Activated T-cell treated with anti-CD3 and anti-CD28 coated beads, Interleukin-2, amount 50 U/mL, for 4 hours (primary cell): ENCODE results near the gene SNAP47. TPM values are rescaled to one million over a fixed set of nuclear protein-coding genes. Genes with fewer than 3 reads are reported as not detected.

Experiments used
- ATAC-seq, 2 donors: fragments of 200-7000 bp; cut with Tn5 transposase; one replicate each; pipeline ENCODE4 v1.10.0; 2021
- DNase-seq: peaks from one replicate; pipeline ENCODE4 v3.0.0-alpha.2; 2020
- H3K27me3 Mint-ChIP-seq: one replicate; pipeline ENCODE4 v1.8.0; 2021; ENCODE audit warnings: low read depth, mixed read lengths
- H3K36me3 Mint-ChIP-seq: one replicate; pipeline ENCODE4 v1.8.0; 2022; ENCODE audit warnings: mixed read lengths; ENCODE audit not compliant: insufficient read depth
- H3K4me1 Mint-ChIP-seq: one replicate; pipeline ENCODE4 v1.8.0; 2021; ENCODE audit warnings: low read depth, mixed read lengths
- H3K4me3 Mint-ChIP-seq: one replicate; pipeline ENCODE4 v1.8.0; 2021; ENCODE audit warnings: mild to moderate bottlenecking, moderate library complexity, mixed read lengths
- H3K9me3 Mint-ChIP-seq: one replicate; pipeline ENCODE4 v1.8.0; 2021; ENCODE audit warnings: mixed read lengths
- total RNA-seq, 3 donors: library from RNA; stranded (reverse); gene quantifications; one replicate each; pipeline ENCODE4 v1.2.1, GENCODE V29; 2021

Gene SNAP47
- total RNA-seq, 3 donors from 2014 or later, result 28.9 to 30.0 (median 29.6) TPM

GRCh38 chr1:227766015-227766634 is 30.9 kb downstream of the SNAP47 start:
- no peaks in the 10 kb centered on the region for H3K9me3 Mint-ChIP-seq
- peak overlapping the region; percentile 58 for H3K4me3 Mint-ChIP-seq
- H3K36me3 Mint-ChIP-seq, result peaks cover 9% of the 10 kb centered on the region
- H3K27me3 Mint-ChIP-seq, result no peaks in the 10 kb centered on the region
- ATAC-seq, result peak; percentile 78 to 80
- H3K4me1 Mint-ChIP-seq, result peaks cover 74% of the 10 kb centered on the region
- peak; percentile 54 for DNase-seq

- H3K36me3 Mint-ChIP-seq, result peaks cover 9% of the 10 kb centered on the region
- peak overlapping the region; percentile 58 for H3K4me3 Mint-ChIP-seq
- H3K4me1 Mint-ChIP-seq, result peaks cover 68% of the 10 kb centered on the region
- DNase-seq (no peak), ATAC-seq (no peak)
- H3K27me3 Mint-ChIP-seq, result no peaks in the 10 kb centered on the region
- H3K9me3 Mint-ChIP-seq, result no peaks in the 10 kb centered on the region
Observed at GRCh38 chr1:227766653-227767277, 31.5 kb downstream of the SNAP47 start.

- H3K4me1 Mint-ChIP-seq, result peaks cover 64% of the 10 kb centered on the region
- H3K4me3 Mint-ChIP-seq, result no peak overlapping the region
- no peak for DNase-seq
- peaks cover 9% of the 10 kb centered on the region for H3K36me3 Mint-ChIP-seq
- no peaks in the 10 kb centered on the region for H3K27me3 Mint-ChIP-seq
- no peaks in the 10 kb centered on the region for H3K9me3 Mint-ChIP-seq
- no peak for ATAC-seq
Observed at GRCh38 chr1:227767401-227768124, 32.3 kb downstream of the SNAP47 start.

- no peak for ATAC-seq
- peaks cover 61% of the 10 kb centered on the region for H3K4me1 Mint-ChIP-seq
- DNase-seq, result no peak
- no peak overlapping the region for H3K4me3 Mint-ChIP-seq
- no peaks in the 10 kb centered on the region for H3K9me3 Mint-ChIP-seq
- no peaks in the 10 kb centered on the region for H3K27me3 Mint-ChIP-seq
- H3K36me3 Mint-ChIP-seq, result peaks cover 9% of the 10 kb centered on the region
Observed at GRCh38 chr1:227768125-227768439, 32.8 kb downstream of the SNAP47 start.

DNA sequence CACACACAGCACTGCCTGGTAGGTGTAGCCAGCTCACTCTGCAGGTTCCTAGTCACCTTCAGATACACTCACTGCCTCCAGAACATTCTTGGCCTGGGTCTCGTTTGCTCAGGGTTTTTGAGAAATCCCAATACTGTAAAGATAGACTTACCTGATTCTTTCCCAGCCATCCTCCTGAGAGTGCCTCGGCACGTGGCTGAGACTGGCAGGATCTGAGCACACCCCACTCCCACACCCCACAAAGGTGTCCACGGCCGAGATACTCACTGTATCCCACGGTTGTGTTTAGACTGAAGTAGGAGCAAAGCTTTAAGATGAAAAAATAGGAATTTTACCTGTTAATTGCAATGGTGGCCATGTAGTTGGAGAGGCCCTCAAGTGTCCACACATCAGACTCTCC is 33.4 kb downstream of the SNAP47 start:
- Mint-ChIP-seq H3K36me3 (peaks cover 9% of the 10 kb centered on the region), H3K4me3 (no peak overlapping the region), H3K9me3 (no peaks in the 10 kb centered on the region), H3K4me1 (peaks cover 60% of the 10 kb centered on the region), H3K27me3 (no peaks in the 10 kb centered on the region)
- no peak for DNase-seq
- ATAC-seq, result no peak

DNA sequence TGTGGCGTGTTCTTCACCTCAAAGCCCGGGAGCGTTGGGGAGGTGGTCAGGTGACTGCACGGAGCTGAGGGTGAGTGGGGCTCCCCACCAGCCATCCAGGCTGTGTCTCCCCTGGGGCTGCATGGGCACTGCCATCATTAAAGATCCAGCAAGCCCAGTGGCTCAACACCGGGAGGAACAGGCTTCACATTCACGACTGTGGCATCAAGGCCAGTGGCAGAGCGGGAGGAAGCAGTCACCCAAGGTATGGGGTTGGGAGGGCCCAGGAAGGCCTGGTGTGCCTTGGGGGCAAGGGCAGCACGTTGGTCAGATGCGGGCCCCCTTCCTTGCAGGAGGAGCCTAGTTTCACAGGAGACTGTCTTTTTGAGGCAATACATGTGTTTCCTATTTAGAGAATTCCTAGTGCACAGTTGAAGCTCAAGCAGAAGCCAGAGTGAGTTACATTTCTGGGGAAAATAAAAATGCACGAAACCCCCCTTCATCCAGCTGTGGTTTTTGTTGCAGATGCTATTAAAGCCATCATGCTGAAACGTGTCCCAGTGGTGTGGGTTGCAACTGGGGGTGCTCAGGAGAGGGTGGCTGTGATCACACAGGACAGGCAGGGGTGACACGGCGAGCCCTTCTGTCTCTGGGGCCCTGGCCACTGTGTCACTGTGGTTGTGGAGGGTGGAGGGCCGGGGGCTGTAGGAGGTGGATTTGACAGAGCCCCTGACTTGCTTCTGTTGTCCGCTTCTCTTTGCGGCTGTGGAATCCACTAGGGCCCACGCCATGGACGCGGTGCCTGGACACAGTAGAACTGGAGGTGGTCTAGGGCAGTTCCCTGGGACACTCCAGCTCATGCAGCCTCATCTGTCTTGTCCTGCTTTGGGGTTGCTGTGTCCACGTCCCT is 34.1 kb downstream of the SNAP47 start:
- no peaks in the 10 kb centered on the region for H3K9me3 Mint-ChIP-seq
- ATAC-seq, result no peak
- DNase-seq, result no peak
- H3K4me1 Mint-ChIP-seq, result peaks cover 60% of the 10 kb centered on the region
- no peaks in the 10 kb centered on the region for H3K27me3 Mint-ChIP-seq
- peaks cover 11% of the 10 kb centered on the region for H3K36me3 Mint-ChIP-seq
- H3K4me3 Mint-ChIP-seq, result no peak overlapping the region

- Mint-ChIP-seq H3K4me1 (peaks cover 58% of the 10 kb centered on the region), H3K9me3 (no peaks in the 10 kb centered on the region)
Observed at GRCh38 chr1:227769936-227770494, 34.8 kb downstream of the SNAP47 start.

GRCh38 chr1:227770812-227771211 is 35.6 kb downstream of the SNAP47 start:
- DNase-seq, result no peak
- Mint-ChIP-seq H3K4me1 (peaks cover 50% of the 10 kb centered on the region), H3K4me3 (no peak overlapping the region), H3K27me3 (no peaks in the 10 kb centered on the region), H3K9me3 (no peaks in the 10 kb centered on the region), H3K36me3 (peaks cover 11% of the 10 kb centered on the region)
- no peak for ATAC-seq

More at GRCh38 chr1:227769936-227770494, 34.8 kb downstream of the SNAP47 start:
- Mint-ChIP-seq H3K36me3 (peaks cover 11% of the 10 kb centered on the region), H3K4me3 (no peak overlapping the region), H3K27me3 (no peaks in the 10 kb centered on the region)
- ATAC-seq (no peak), DNase-seq (no peak)

DNA sequence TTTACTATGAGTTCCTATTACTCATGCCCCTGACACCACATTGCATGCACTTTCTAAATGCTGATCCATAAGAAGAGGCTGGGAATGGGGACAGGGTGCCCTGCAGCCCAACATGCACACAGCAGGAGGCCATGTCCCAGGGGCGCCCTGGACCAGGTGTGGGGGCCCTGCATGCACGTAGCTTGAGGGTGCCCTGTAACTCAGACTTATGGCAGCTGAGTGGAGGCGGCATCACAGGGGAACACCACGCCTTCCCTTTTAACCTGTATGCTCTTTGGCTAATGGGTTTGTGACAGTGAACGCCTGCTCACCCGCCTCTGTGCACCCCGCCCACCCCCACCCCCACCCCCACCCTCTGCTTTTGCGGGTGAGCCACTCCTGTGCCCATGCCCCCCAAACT is 36.1 kb downstream of the SNAP47 start:
- ATAC-seq (no peak), DNase-seq (no peak)
- Mint-ChIP-seq H3K36me3 (peaks cover 11% of the 10 kb centered on the region), H3K4me1 (peaks cover 45% of the 10 kb centered on the region), H3K9me3 (no peaks in the 10 kb centered on the region), H3K27me3 (no peaks in the 10 kb centered on the region), H3K4me3 (no peak overlapping the region)

DNA sequence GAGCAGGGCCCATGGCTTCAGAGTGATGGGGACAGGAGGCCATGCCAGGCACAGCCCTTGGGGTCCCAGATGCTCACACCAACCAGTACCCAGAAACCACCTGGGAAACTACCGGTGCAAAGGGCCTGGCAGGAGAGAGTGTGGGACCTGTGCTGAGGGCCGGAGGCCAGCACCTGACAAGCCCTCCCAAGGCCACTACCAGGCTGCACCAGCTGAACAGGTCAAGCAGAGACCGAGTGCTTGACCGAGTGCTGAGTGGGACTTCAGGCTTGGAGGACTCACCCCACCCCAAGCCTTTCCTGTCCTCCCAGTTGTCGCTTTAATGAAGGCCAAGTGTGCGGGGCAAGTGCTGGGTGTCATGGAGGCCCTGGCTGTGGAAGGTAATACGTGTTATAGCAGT is 36.5 kb downstream of the SNAP47 start:
- Mint-ChIP-seq H3K9me3 (no peaks in the 10 kb centered on the region), H3K4me1 (peaks cover 40% of the 10 kb centered on the region), H3K27me3 (no peaks in the 10 kb centered on the region), H3K36me3 (peaks cover 11% of the 10 kb centered on the region), H3K4me3 (no peak overlapping the region)
- ATAC-seq, result no peak
- DNase-seq, result no peak

DNA sequence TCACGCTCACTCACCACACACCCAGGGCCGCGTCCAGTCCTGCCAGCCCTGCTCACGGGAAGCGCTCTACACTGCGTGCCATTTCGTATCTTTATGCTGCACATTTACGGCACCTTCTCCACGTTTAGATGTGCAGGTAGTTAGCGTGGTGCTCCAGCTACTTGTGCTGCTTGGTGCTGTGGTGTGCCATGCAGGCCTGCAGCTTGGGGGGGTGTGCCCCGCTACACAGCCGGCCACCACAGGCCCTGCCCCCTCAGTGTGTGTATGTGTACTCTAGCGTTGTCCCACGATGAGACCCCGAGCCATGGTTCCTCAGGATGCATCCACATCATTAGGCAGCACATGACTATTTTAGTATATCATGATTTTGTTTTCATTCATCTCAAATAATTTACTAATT is 38.3 kb downstream of the SNAP47 start:
- ATAC-seq (no peak), DNase-seq (no peak)
- Mint-ChIP-seq H3K9me3 (no peaks in the 10 kb centered on the region), H3K27me3 (no peaks in the 10 kb centered on the region), H3K36me3 (peaks cover 8% of the 10 kb centered on the region), H3K4me1 (peaks cover 24% of the 10 kb centered on the region), H3K4me3 (no peak overlapping the region)

GRCh38 chr1:227774051-227774731 is 39.0 kb downstream of the SNAP47 start:
- no peak overlapping the region for H3K4me3 Mint-ChIP-seq
- H3K4me1 Mint-ChIP-seq, result peaks cover 24% of the 10 kb centered on the region
- H3K9me3 Mint-ChIP-seq, result no peaks in the 10 kb centered on the region
- H3K27me3 Mint-ChIP-seq, result no peaks in the 10 kb centered on the region
- DNase-seq (no peak), ATAC-seq (peak; percentile 55 to 70)
- peaks cover 7% of the 10 kb centered on the region for H3K36me3 Mint-ChIP-seq

DNA sequence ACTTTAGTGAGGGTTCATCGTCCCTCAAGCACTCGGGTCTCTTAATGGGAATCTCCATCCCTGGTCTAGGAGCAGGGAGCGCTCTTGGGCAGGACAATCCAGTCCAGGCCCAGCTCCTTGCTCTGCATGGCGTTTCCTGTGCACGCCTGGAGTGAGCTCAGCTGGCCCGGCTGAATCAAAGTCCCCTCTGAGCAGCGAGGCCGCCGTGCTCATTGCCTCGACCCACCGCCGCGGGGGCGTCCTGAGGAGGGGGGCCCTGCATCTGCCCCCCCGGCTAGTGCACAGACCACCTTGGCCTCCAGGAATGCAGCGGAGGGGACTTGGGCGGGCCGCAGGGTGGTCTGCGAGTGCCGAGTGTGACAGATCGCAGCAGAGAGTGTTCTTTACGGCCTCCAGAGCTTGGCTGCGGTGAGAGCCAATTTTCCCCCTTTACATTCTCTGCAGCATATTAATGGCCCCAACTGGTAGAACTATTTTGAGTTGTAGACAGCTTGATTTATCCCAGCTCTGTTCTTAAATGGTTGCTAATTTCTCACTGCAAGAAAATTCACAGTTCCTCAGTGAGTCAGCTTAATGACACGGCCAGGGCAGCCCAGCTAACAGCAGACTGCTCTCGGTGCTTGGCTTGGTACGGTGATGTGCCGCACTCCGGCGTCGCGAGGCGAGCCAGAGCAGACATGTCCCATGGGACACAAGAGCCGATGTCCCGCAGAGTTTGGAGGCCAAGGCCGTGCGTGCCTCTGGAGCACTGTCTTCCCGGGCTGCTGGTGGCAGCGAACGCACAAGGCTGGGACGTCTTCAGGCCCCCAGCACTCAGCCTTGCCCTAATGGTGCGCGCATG is 39.8 kb downstream of the SNAP47 start:
- peaks cover 5% of the 10 kb centered on the region for H3K36me3 Mint-ChIP-seq
- DNase-seq (no peak), ATAC-seq (no peak)
- no peaks in the 10 kb centered on the region for H3K9me3 Mint-ChIP-seq
- H3K4me1 Mint-ChIP-seq, result peaks cover 24% of the 10 kb centered on the region
- H3K27me3 Mint-ChIP-seq, result no peaks in the 10 kb centered on the region
- H3K4me3 Mint-ChIP-seq, result no peak overlapping the region
